CD4-positive, CD25-positive, alpha-beta regulatory T cell (primary cell): ENCODE measurements around the gene AGBL4. TPM values are rescaled to one million over a fixed set of nuclear protein-coding genes. Genes with fewer than 3 reads are reported as not detected.
A peak's percentile ranks its signal among the peaks of the same experiment; 100 is the strongest.
"Not testable (repeated sequence)": the region's sequence is repeated elsewhere in the genome, so short reads cannot be mapped to it uniquely, and the experiment has no call there.

Experiments
- ATAC-seq, 2 donors: fragments of 150-1000 bp; cut with Tn5 transposase; one replicate each; pipeline ENCODE4 v1.10.0; 2021; ENCODE audit warnings: low read depth in 2 of 2, moderate number of reproducible peaks in 2 of 2, moderate library complexity in 1 of 2
- DNase-seq, 3 donors: peaks; one replicate each; pipeline versions ENCODE4 v3.0.0 to v3.0.0-alpha.2; 2012 to 2022; ENCODE audit warnings: mixed read lengths in 1 of 3
- H3K27ac ChIP-seq: one replicate; pipeline ENCODE4 v1.7.0; 2013; ENCODE audit warnings: mild to moderate bottlenecking, low read length; ENCODE audit not compliant: insufficient read depth, poor library complexity, severe bottlenecking
- H3K27me3 ChIP-seq: one replicate; pipeline ENCODE4 v1.7.0; 2013; ENCODE audit warnings: low read length; ENCODE audit not compliant: control insufficient read depth, insufficient read depth
- H3K36me3 ChIP-seq: one replicate; pipeline ENCODE4 v1.7.0; 2013; ENCODE audit warnings: mild to moderate bottlenecking, low read length, moderate library complexity; ENCODE audit not compliant: control insufficient read depth, insufficient read depth
- H3K4me1 ChIP-seq: 2 replicates; pipeline ENCODE4 v1.7.0; 2013; ENCODE audit warnings: mild to moderate bottlenecking, low read length; ENCODE audit not compliant: insufficient read depth, control insufficient read depth, poor library complexity, severe bottlenecking
- H3K4me3 ChIP-seq: one replicate; pipeline ENCODE4 v1.7.0; 2013; ENCODE audit warnings: low read depth, mild to moderate bottlenecking, low read length, moderate library complexity
- H3K9me3 ChIP-seq, 2 experiments: 1 replicate in 1 of 2; 2 replicates in 1 of 2; pipeline ENCODE4 v1.7.0; 2013; ENCODE audit warnings: low read length in 2 of 2, mild to moderate bottlenecking in 1 of 2, moderate library complexity in 1 of 2; ENCODE audit not compliant: control insufficient read depth in 2 of 2
- H3K27ac Mint-ChIP-seq, 3 donors: one replicate each; pipeline ENCODE4 v1.8.0; 2020 to 2022; ENCODE audit warnings: mild to moderate bottlenecking in 3 of 3, mixed read lengths in 3 of 3, moderate library complexity in 2 of 3
- H3K27me3 Mint-ChIP-seq: one replicate; pipeline ENCODE4 v1.8.0; 2022; ENCODE audit warnings: mild to moderate bottlenecking, mixed read lengths
- H3K36me3 Mint-ChIP-seq: one replicate; pipeline ENCODE4 v1.8.0; 2020; ENCODE audit warnings: mixed read lengths
- H3K4me1 Mint-ChIP-seq, 4 donors: one replicate each; pipeline ENCODE4 v1.8.0; 2020 to 2022; ENCODE audit warnings: mixed read lengths in 4 of 4, mild to moderate bottlenecking in 1 of 4
- H3K4me3 Mint-ChIP-seq, 4 donors: one replicate each; pipeline ENCODE4 v1.8.0; 2020 to 2022; ENCODE audit warnings: mild to moderate bottlenecking in 4 of 4, mixed read lengths in 4 of 4, moderate library complexity in 3 of 4
- H3K9me3 Mint-ChIP-seq, 7 donors: one replicate each; pipeline ENCODE4 v1.8.0; 2020 to 2022; ENCODE audit warnings: mixed read lengths in 7 of 7, mild to moderate bottlenecking in 3 of 7, moderate library complexity in 2 of 7
- polyA plus RNA-seq, 4 donors: library from polyadenylated mRNA; unstranded; fragments of 300-500 nt; fragmentation: Illumina TruSeq; gene quantifications; one replicate each; pipeline ENCODE4 v1.2.3, GENCODE V29; 2021
- total RNA-seq: library from RNA; stranded (reverse); gene quantifications from one replicate; pipeline ENCODE4 v1.2.3, GENCODE V29; 2022

AGBL4 gene
- total and polyA plus RNA-seq, 5 donors from 2014 or later, result 0.47 TPM; not detected in 4

- not testable (repeated sequence) for H3K36me3 ChIP-seq, DNase-seq, ATAC-seq, H3K27ac ChIP-seq, H3K4me3 ChIP-seq, H3K27me3 Mint-ChIP-seq, H3K9me3 ChIP-seq, H3K27me3 ChIP-seq, H3K4me1 ChIP-seq, H3K36me3 Mint-ChIP-seq, H3K4me1 Mint-ChIP-seq, H3K27ac Mint-ChIP-seq, H3K4me3 Mint-ChIP-seq
- H3K9me3 Mint-ChIP-seq, result peaks cover 4 to 12% (median 8%) of the 10 kb centered on the region in 7 donors
Measured at GRCh38 chr1:49302400-49302799, 721.4 kb downstream of the AGBL4 start.

GRCh38 chr1:49298304-49298703 is 725.5 kb downstream of the AGBL4 start:
- Mint-ChIP-seq H3K4me3 (no peak overlapping the region), H3K36me3 (no peaks in the 10 kb centered on the region)

GRCh38 chr1:49297783-49298182 is 726.0 kb downstream of the AGBL4 start:
- H3K27ac ChIP-seq, result no peak overlapping the region
- H3K4me1 ChIP-seq, result no peaks in the 10 kb centered on the region
- Mint-ChIP-seq H3K4me1 (no peaks in the 10 kb centered on the region), H3K36me3 (no peaks in the 10 kb centered on the region), H3K27ac (no peak overlapping the region), H3K4me3 (no peak overlapping the region), H3K9me3 (peaks cover 2 to 9% (median 5%) of the 10 kb centered on the region in 7 donors), H3K27me3 (no peaks in the 10 kb centered on the region)
- no peaks in the 10 kb centered on the region for H3K36me3 ChIP-seq
- no peak overlapping the region for H3K4me3 ChIP-seq
- no peak for DNase-seq
- ATAC-seq, result no peak
- H3K27me3 ChIP-seq, result no peaks in the 10 kb centered on the region
- no peaks in the 10 kb centered on the region for H3K9me3 ChIP-seq

More at GRCh38 chr1:49298304-49298703, 725.5 kb downstream of the AGBL4 start:
- H3K27ac Mint-ChIP-seq, result no peak overlapping the region
- H3K4me1 Mint-ChIP-seq, result no peaks in the 10 kb centered on the region
- Histone ChIP-seq H3K9me3 (no peaks in the 10 kb centered on the region), H3K27me3 (no peaks in the 10 kb centered on the region), H3K27ac (no peak overlapping the region), H3K36me3 (no peaks in the 10 kb centered on the region), H3K4me1 (no peaks in the 10 kb centered on the region), H3K4me3 (no peak overlapping the region)
- no peaks in the 10 kb centered on the region for H3K27me3 Mint-ChIP-seq
- ATAC-seq (no peak), DNase-seq (no peak)
- peaks cover 3 to 9% (median 6%) of the 10 kb centered on the region in 7 donors for H3K9me3 Mint-ChIP-seq

GRCh38 chr1:49294539-49294938 is 729.2 kb downstream of the AGBL4 start:
- Mint-ChIP-seq H3K4me1 (no peaks in the 10 kb centered on the region), H3K27ac (no peak overlapping the region), H3K9me3 (peaks cover 3 to 6% (median 4%) of the 10 kb centered on the region in 7 donors), H3K4me3 (no peak overlapping the region), H3K36me3 (no peaks in the 10 kb centered on the region), H3K27me3 (no peaks in the 10 kb centered on the region)
- DNase-seq, result no peak
- no peak overlapping the region for H3K4me3 ChIP-seq
- no peak overlapping the region for H3K27ac ChIP-seq
- H3K27me3 ChIP-seq, result no peaks in the 10 kb centered on the region
- no peak for ATAC-seq
- H3K36me3 ChIP-seq, result no peaks in the 10 kb centered on the region
- H3K4me1 ChIP-seq, result no peaks in the 10 kb centered on the region
- H3K9me3 ChIP-seq, result no peaks in the 10 kb centered on the region

GRCh38 chr1:49293016-49293415 is 730.7 kb downstream of the AGBL4 start:
- H3K36me3 Mint-ChIP-seq, result no peaks in the 10 kb centered on the region
- Histone ChIP-seq H3K4me3 (no peak overlapping the region), H3K27me3 (no peaks in the 10 kb centered on the region), H3K36me3 (no peaks in the 10 kb centered on the region), H3K9me3 (no peaks in the 10 kb centered on the region), H3K4me1 (no peaks in the 10 kb centered on the region), H3K27ac (no peak overlapping the region)
- H3K27ac Mint-ChIP-seq, result no peak overlapping the region
- H3K9me3 Mint-ChIP-seq, result peaks cover 3 to 5% (median 3%) of the 10 kb centered on the region in 7 donors
- no peak for DNase-seq
- ATAC-seq, result no peak
- H3K27me3 Mint-ChIP-seq, result no peaks in the 10 kb centered on the region
- H3K4me1 Mint-ChIP-seq, result no peaks in the 10 kb centered on the region
- no peak overlapping the region for H3K4me3 Mint-ChIP-seq

- H3K4me3 Mint-ChIP-seq, H3K4me1 ChIP-seq, ATAC-seq, H3K36me3 Mint-ChIP-seq, H3K36me3 ChIP-seq, H3K4me1 Mint-ChIP-seq, H3K27ac ChIP-seq, H3K27ac Mint-ChIP-seq, H3K9me3 ChIP-seq, H3K27me3 Mint-ChIP-seq, H3K27me3 ChIP-seq, H3K4me3 ChIP-seq: not testable (repeated sequence)
- peaks cover 0 to 24% (median 8%) of the 10 kb centered on the region in 7 donors for H3K9me3 Mint-ChIP-seq
- DNase-seq, result peak in 1 of 3 donors; percentile 5
Measured at GRCh38 chr1:49257211-49258049, 766.3 kb downstream of the AGBL4 start.

- DNase-seq (no peak), ATAC-seq (no peak)
- H3K9me3 ChIP-seq, result no peaks in the 10 kb centered on the region
- H3K4me1 Mint-ChIP-seq, result no peaks in the 10 kb centered on the region
- peaks cover 0 to 29% (median 10%) of the 10 kb centered on the region in 7 donors for H3K9me3 Mint-ChIP-seq
- H3K4me3 Mint-ChIP-seq, result no peak overlapping the region
- H3K27ac Mint-ChIP-seq, result no peak overlapping the region
- H3K27me3 Mint-ChIP-seq, result no peaks in the 10 kb centered on the region
- H3K27ac ChIP-seq, result no peak overlapping the region
- no peaks in the 10 kb centered on the region for H3K36me3 ChIP-seq
- no peaks in the 10 kb centered on the region for H3K4me1 ChIP-seq
- no peak overlapping the region for H3K4me3 ChIP-seq
- H3K27me3 ChIP-seq, result no peaks in the 10 kb centered on the region
- no peaks in the 10 kb centered on the region for H3K36me3 Mint-ChIP-seq
Measured at GRCh38 chr1:49252917-49253316, 770.8 kb downstream of the AGBL4 start.
